Adrenal gland (tissue), 5 donors: ENCODE results near the gene FRAT1.

ENCODE experiments used
- CTCF ChIP-seq, 6 experiments: fragments of 450-650 bp in 4 of 6; fragments of 200-600 bp in 2 of 6; sonication (generic) in 1 of 6; IDR thresholded peaks; 1 replicate in 5 of 6; 2 replicates in 1 of 6; pipeline versions ENCODE4 v1.5.1 to v1.8.0; 2016 to 2021; ENCODE audit warnings: antibody characterized with exemption in 6 of 6, mild to moderate bottlenecking in 2 of 6, moderate library complexity in 1 of 6
- POLR2A ChIP-seq, 2 donors: fragments of 450-650 bp; IDR thresholded peaks; one replicate each; pipeline ENCODE4 v1.6.1; 2017; ENCODE audit warnings: antibody characterized with exemption in 2 of 2, mild to moderate bottlenecking in 2 of 2, moderate library complexity in 1 of 2
- donor health status: DM: no; HTN: no; CAD: no.

- TF ChIP-seq CTCF (IDR thresholded peaks at IDR 0.05): no peak
- TF ChIP-seq POLR2A (IDR thresholded peaks at IDR 0.05): no peak
Measured at GRCh38 chr10:97298223-97298571, 20.9 kb upstream of the FRAT1 start.
